Stimulated activated CD8-positive, alpha-beta memory T cell treated with anti-CD3 and anti-CD28 coated beads, Interleukin-4, amount 100 ng/mL, for 24 hours (primary cell): ENCODE results near the gene UBXN6.

Source experiments
- DNase-seq: peaks from one replicate; pipeline ENCODE4 v3.0.0-alpha.2; 2020; ENCODE audit warnings: low read depth

Gene UBXN6

GRCh38 chr19:4403005-4403761, 54.4 kb downstream of the UBXN6 start:
- DNase-seq: no peak

DNA sequence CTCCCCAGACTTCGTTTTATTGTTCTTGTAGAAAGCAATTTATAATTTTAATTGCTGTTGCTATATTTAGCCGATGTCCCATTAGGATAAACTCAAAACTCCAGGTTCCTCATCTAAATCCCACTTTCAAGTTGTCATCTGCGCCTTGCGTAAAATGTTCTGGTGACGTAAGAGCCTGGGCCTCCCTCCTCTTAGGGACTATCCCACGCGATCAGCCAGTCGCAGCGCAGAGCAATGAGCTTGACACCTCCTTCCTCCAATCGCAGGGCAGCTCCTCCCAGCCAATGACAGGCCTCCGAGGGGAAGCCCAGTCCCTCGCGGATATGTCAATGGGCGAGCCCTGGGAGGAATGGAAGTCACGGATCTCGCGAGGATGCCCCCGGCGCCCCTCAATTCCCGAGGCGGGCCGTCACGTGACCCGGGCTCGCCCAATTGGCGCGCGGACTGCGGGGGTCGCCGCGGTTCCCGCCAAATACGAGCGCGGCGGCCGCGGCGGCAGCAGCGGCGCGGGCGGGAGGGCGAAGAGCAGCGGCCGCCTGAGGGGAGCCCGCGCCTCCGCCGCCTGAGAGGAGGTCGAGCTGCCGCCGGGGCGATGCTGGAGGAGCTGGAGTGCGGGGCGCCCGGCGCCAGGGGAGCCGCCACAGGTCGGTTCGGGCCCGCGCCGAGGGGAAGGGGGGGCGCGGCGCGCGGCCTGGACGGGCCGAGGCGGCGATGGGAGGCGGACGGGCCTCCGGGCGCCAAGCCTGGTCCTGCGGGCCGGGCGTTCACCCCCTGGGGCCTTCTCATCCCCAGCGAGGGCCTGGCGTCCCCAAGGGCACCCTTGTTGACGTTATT, 55.2 kb downstream of the UBXN6 start, which contains the start of gene CHAF1A:
Gene CHAF1A (plus strand): TSS at position 470 of the 834 bp plus-strand sequence. CDS start 123 bp downstream, at position 593.
- peak; percentile 98 for DNase-seq

DNA sequence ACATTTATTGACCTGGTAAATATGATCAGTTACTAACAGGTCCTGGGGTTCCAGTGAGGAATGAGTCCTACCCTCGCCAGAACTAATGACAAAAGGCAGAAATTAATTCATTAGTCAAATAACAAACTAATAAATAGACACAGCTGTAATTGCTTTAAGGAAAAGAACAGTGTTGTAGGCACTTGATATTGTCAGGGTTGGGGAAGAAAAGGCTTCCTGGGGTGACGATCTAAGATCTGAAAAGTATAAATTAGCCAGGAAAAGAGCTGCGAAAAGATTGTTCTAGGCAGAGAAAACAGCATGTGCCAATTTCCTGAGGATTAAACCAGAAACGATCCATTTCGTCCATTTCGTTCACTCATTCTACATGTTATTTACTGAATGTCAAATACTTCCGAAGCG, 55.8 kb downstream of the UBXN6 start:
- DNase-seq: no peak

GRCh38 chr19:4400135-4400936, 57.3 kb downstream of the UBXN6 start, which contains the start of gene SH3GL1:
Gene SH3GL1 (minus strand): TSS chr19:4400547. CDS start chr19:4400368, 179 bp downstream.
- DNase-seq: peak; percentile 82

GRCh38 chr19:4399812-4400134, 57.8 kb downstream of the UBXN6 start:
- DNase-seq: no peak

DNA sequence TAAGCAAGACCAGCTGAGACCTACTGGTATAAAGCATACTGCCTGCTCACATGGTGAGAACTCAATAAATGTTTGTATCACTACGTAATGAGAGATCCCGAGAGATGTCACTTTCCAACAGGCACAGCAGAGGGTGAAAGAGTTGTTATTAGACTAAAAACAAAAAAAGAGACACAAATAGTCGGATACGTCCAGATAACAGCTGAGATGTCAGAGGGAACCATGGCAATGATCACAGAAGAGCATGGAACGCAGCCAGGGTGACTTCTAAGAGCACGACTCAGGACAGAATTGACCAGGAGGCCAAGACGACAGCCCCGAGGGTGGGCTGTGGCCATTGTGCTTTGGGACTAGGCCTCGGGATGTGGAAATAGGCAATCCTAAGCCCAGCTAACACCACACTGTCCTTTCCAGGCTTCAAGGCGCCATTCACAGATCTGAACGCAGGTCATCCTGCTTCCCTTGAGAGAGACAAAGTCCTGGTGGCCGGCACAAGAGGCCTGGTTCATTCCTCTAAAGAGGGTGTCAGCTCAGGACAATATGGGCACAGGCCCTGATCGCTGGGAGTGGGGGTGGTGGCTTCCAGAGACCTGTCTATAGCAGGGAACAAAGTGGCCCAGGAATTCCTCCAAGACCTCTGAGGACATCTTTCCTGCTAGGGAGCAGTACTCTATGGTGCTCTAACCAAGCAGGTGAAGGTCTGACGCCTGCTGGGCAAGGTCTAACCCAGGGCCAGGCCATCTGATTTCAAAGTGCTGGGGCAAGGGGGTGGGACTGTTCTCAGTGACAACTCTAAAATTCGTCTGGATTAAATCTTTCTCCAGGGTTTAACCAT, 60.4 kb downstream of the UBXN6 start:
- no peak for DNase-seq
